GM23338 (cell line): ENCODE data around the gene TM7SF3. TPM values are rescaled to one million over a fixed set of nuclear protein-coding genes. Genes with fewer than 3 reads are reported as not detected.

Experiments used
- ATAC-seq: fragments of 200-7000 bp; cut with Tn5 transposase; 3 replicates; pipeline ENCODE4 v1.9.1; 2020
- DNase-seq: peaks from one replicate; pipeline ENCODE4 v3.0.0-alpha.2; 2015; ENCODE audit warnings: low spot score
- H2AFZ ChIP-seq: fragments of 200-600 bp; sonication (generic); 2 replicates; pipeline ENCODE4 v1.8.0; 2016; ENCODE audit warnings: antibody characterized with exemption, mild to moderate bottlenecking, moderate library complexity
- H3F3A ChIP-seq: fragments of 200-600 bp; sonication (generic); replicated peaks from 2 replicates; pipeline ENCODE4 v1.8.0; 2017; ENCODE audit warnings: antibody characterized with exemption, mixed run types, low read depth
- H3K27ac ChIP-seq: fragments of 200-600 bp; sonication (generic); 2 replicates; pipeline ENCODE4 v1.6.1; 2016; ENCODE audit warnings: low read depth
- H3K27me3 ChIP-seq: fragments of 200-600 bp; sonication (generic); 2 replicates; pipeline ENCODE4 v1.8.0; 2016; ENCODE audit warnings: mild to moderate bottlenecking, mixed run types, moderate library complexity; ENCODE audit not compliant: insufficient read depth
- H3K36me3 ChIP-seq: fragments of 200-600 bp; sonication (generic); 2 replicates; pipeline ENCODE4 v1.8.0; 2016; ENCODE audit warnings: mild to moderate bottlenecking; ENCODE audit not compliant: insufficient read depth
- H3K4me1 ChIP-seq: fragments of 200-600 bp; sonication (generic); 2 replicates; pipeline ENCODE4 v1.8.0; 2016; ENCODE audit warnings: mild to moderate bottlenecking, moderate library complexity; ENCODE audit not compliant: insufficient read depth
- H3K4me2 ChIP-seq: fragments of 200-600 bp; sonication (generic); 2 replicates; pipeline ENCODE4 v1.7.1; 2017; ENCODE audit warnings: mixed run types
- H3K4me3 ChIP-seq: fragments of 200-600 bp; sonication (generic); 2 replicates; pipeline ENCODE4 v1.6.1; 2016; ENCODE audit warnings: mixed run types
- H3K79me2 ChIP-seq: fragments of 200-600 bp; sonication (generic); replicated peaks from 2 replicates; pipeline ENCODE4 v1.8.0; 2017; ENCODE audit warnings: mild to moderate bottlenecking; ENCODE audit not compliant: insufficient read depth
- H3K9me2 ChIP-seq: fragments of 200-600 bp; sonication (generic); 2 replicates; pipeline ENCODE4 v1.8.0; 2017; ENCODE audit not compliant: insufficient read depth
- H4K20me1 ChIP-seq: fragments of 200-600 bp; sonication (generic); replicated peaks from 2 replicates; pipeline ENCODE4 v1.8.0; 2017; ENCODE audit warnings: mild to moderate bottlenecking; ENCODE audit not compliant: insufficient read depth
- H3K27ac Mint-ChIP-seq: 2 replicates; pipeline ENCODE4 v1.8.0; 2020; ENCODE audit warnings: inconsistent platforms, mild to moderate bottlenecking, moderate library complexity, mixed read lengths
- H3K27me3 Mint-ChIP-seq: 3 replicates; pipeline ENCODE4 v1.8.0; 2022; ENCODE audit warnings: low read depth, mild to moderate bottlenecking, moderate library complexity, mixed read lengths, inconsistent platforms; ENCODE audit not compliant: insufficient read depth, poor library complexity
- H3K36me3 Mint-ChIP-seq: 3 replicates; pipeline ENCODE4 v1.8.0; 2021; ENCODE audit warnings: low read depth, mild to moderate bottlenecking, inconsistent platforms, moderate library complexity, mixed read lengths
- H3K4me1 Mint-ChIP-seq: 3 replicates; pipeline ENCODE4 v1.8.0; 2020; ENCODE audit warnings: mild to moderate bottlenecking, inconsistent platforms, mixed read lengths
- H3K4me3 Mint-ChIP-seq: 3 replicates; pipeline ENCODE4 v1.8.0; 2021; ENCODE audit warnings: moderate library complexity, mild to moderate bottlenecking, inconsistent platforms, mixed read lengths
- H3K9me3 Mint-ChIP-seq: 3 replicates; pipeline ENCODE4 v1.8.0; 2020; ENCODE audit warnings: moderate library complexity, mild to moderate bottlenecking, inconsistent platforms, mixed read lengths
- CREB1 ChIP-seq: fragments of 250-450 bp; sonication (Bioruptor Pico); IDR thresholded peaks from 2 replicates; pipeline ENCODE4 v1.5.0; 2020; ENCODE audit warnings: low read depth, mild to moderate bottlenecking, moderate library complexity
- EZH2phosphoT487 ChIP-seq: fragments of 200-600 bp; sonication (generic); IDR thresholded peaks from one replicate; pipeline ENCODE4 v1.8.1; 2018; ENCODE audit warnings: antibody characterized with exemption; ENCODE audit not compliant: unreplicated experiment
- STAT1 ChIP-seq: IDR thresholded peaks from one replicate; pipeline ENCODE4 v1.6.1; 2016; ENCODE audit warnings: antibody characterized with exemption; ENCODE audit not compliant: unreplicated experiment
- ZNF331 ChIP-seq: fragments of 250-450 bp; sonication (Bioruptor Pico); IDR thresholded peaks from 2 replicates; pipeline ENCODE4 v1.5.0; 2020; ENCODE audit warnings: low read depth, mild to moderate bottlenecking, moderate library complexity
- polyA plus RNA-seq: library from polyadenylated mRNA; unstranded; fragments of >200 nt; fragmentation: Nextera tagmentation; extraction: Ambion mirVana; gene quantifications from 2 replicates; pipeline ENCODE4 v1.2.1, GENCODE V29; 2016
- total RNA-seq: library from RNA; depleted of rRNA; stranded (reverse); fragments of >200 nt; shearing (Covaris generic); gene quantifications from 2 replicates; pipeline ENCODE4 v1.2.3, GENCODE V29; 2014
- TF ChIP-seq, protein P1 (sequence below): IDR thresholded peaks from one replicate; pipeline ENCODE4 v1.6.1; 2018; ENCODE audit warnings: antibody characterized with exemption; ENCODE audit not compliant: unreplicated experiment
- TF ChIP-seq, protein P2 (sequence below): fragments of 250-450 bp; sonication (Bioruptor Pico); IDR thresholded peaks from 2 replicates; pipeline ENCODE4 v1.5.0; 2020; ENCODE audit warnings: mild to moderate bottlenecking, moderate library complexity
- TF ChIP-seq, protein P3 (sequence below): IDR thresholded peaks from 2 replicates; pipeline ENCODE4 v1.6.1; 2016; ENCODE audit warnings: antibody characterized with exemption

Gene TM7SF3
- total and polyA plus RNA-seq, 2 experiments from 2014 or later, result 30.3 to 121 TPM

DNA sequence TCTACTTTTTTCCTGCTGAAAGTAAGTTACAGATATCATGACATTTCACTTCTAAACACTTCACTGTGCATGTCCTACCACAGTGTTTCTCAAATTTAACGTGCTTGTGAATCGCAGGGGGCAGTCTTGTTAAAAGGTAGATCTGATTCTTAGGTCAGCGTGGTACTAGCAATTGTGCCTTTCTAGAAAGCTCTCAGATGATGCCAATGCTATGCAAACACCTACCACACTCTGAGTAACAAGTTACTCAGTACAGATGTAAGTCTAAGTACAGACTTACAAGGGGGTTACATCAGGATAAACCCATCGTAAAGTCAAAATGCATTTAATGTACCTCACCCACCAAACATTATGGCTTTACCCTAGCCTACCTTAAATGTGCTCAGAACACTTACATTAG is 22.4 kb downstream of the TM7SF3 start:
- Histone ChIP-seq H3F3A (no peaks in the 10 kb centered on the region), H3K4me1 (no peaks in the 10 kb centered on the region), H3K79me2 (peaks cover 7% of the 10 kb centered on the region; the same call in 1 of the 2 replicates), H3K4me2 (no peak overlapping the region), H4K20me1 (peaks cover 3% of the 10 kb centered on the region), H3K4me3 (no peak overlapping the region), H2AFZ (no peak overlapping the region), H3K36me3 (peaks cover 29% of the 10 kb centered on the region), H3K27me3 (no peaks in the 10 kb centered on the region), H3K9me2 (no peaks in the 10 kb centered on the region), H3K27ac (no peak overlapping the region)
- Mint-ChIP-seq H3K9me3 (no peaks in the 10 kb centered on the region), H3K4me1 (no peaks in the 10 kb centered on the region), H3K36me3 (peaks cover 33% of the 10 kb centered on the region), H3K27me3 (no peaks in the 10 kb centered on the region), H3K27ac (no peak overlapping the region), H3K4me3 (no peak overlapping the region)
- TF ChIP-seq STAT1 (no peak), CREB1 (CRISPR knock-in tag) (no peak), ZNF331 (CRISPR knock-in tag) (no peak), EZH2phosphoT487 (no peak)
- TF ChIP-seq, protein P1, sequence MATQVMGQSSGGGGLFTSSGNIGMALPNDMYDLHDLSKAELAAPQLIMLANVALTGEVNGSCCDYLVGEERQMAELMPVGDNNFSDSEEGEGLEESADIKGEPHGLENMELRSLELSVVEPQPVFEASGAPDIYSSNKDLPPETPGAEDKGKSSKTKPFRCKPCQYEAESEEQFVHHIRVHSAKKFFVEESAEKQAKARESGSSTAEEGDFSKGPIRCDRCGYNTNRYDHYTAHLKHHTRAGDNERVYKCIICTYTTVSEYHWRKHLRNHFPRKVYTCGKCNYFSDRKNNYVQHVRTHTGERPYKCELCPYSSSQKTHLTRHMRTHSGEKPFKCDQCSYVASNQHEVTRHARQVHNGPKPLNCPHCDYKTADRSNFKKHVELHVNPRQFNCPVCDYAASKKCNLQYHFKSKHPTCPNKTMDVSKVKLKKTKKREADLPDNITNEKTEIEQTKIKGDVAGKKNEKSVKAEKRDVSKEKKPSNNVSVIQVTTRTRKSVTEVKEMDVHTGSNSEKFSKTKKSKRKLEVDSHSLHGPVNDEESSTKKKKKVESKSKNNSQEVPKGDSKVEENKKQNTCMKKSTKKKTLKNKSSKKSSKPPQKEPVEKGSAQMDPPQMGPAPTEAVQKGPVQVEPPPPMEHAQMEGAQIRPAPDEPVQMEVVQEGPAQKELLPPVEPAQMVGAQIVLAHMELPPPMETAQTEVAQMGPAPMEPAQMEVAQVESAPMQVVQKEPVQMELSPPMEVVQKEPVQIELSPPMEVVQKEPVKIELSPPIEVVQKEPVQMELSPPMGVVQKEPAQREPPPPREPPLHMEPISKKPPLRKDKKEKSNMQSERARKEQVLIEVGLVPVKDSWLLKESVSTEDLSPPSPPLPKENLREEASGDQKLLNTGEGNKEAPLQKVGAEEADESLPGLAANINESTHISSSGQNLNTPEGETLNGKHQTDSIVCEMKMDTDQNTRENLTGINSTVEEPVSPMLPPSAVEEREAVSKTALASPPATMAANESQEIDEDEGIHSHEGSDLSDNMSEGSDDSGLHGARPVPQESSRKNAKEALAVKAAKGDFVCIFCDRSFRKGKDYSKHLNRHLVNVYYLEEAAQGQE, result no peak
- TF ChIP-seq, protein P2, sequence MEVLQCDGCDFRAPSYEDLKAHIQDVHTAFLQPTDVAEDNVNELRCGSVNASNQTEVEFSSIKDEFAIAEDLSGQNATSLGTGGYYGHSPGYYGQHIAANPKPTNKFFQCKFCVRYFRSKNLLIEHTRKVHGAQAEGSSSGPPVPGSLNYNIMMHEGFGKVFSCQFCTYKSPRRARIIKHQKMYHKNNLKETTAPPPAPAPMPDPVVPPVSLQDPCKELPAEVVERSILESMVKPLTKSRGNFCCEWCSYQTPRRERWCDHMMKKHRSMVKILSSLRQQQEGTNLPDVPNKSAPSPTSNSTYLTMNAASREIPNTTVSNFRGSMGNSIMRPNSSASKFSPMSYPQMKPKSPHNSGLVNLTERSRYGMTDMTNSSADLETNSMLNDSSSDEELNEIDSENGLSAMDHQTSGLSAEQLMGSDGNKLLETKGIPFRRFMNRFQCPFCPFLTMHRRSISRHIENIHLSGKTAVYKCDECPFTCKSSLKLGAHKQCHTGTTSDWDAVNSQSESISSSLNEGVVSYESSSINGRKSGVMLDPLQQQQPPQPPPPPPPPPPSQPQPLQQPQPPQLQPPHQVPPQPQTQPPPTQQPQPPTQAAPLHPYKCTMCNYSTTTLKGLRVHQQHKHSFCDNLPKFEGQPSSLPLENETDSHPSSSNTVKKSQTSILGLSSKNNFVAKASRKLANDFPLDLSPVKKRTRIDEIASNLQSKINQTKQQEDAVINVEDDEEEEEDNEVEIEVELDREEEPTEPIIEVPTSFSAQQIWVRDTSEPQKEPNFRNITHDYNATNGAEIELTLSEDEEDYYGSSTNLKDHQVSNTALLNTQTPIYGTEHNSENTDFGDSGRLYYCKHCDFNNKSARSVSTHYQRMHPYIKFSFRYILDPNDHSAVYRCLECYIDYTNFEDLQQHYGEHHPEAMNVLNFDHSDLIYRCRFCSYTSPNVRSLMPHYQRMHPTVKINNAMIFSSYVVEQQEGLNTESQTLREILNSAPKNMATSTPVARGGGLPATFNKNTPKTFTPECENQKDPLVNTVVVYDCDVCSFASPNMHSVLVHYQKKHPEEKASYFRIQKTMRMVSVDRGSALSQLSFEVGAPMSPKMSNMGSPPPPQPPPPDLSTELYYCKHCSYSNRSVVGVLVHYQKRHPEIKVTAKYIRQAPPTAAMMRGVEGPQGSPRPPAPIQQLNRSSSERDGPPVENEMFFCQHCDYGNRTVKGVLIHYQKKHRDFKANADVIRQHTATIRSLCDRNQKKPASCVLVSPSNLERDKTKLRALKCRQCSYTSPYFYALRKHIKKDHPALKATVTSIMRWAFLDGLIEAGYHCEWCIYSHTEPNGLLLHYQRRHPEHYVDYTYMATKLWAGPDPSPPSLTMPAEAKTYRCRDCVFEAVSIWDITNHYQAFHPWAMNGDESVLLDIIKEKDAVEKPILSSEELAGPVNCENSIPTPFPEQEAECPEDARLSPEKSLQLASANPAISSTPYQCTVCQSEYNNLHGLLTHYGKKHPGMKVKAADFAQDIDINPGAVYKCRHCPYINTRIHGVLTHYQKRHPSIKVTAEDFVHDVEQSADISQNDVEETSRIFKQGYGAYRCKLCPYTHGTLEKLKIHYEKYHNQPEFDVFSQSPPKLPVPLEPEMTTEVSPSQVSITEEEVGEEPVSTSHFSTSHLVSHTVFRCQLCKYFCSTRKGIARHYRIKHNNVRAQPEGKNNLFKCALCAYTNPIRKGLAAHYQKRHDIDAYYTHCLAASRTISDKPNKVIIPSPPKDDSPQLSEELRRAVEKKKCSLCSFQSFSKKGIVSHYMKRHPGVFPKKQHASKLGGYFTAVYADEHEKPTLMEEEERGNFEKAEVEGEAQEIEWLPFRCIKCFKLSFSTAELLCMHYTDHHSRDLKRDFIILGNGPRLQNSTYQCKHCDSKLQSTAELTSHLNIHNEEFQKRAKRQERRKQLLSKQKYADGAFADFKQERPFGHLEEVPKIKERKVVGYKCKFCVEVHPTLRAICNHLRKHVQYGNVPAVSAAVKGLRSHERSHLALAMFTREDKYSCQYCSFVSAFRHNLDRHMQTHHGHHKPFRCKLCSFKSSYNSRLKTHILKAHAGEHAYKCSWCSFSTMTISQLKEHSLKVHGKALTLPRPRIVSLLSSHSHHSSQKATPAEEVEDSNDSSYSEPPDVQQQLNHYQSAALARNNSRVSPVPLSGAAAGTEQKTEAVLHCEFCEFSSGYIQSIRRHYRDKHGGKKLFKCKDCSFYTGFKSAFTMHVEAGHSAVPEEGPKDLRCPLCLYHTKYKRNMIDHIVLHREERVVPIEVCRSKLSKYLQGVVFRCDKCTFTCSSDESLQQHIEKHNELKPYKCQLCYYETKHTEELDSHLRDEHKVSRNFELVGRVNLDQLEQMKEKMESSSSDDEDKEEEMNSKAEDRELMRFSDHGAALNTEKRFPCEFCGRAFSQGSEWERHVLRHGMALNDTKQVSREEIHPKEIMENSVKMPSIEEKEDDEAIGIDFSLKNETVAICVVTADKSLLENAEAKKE (CRISPR knock-in tag), result no peak
- TF ChIP-seq, protein P3, sequence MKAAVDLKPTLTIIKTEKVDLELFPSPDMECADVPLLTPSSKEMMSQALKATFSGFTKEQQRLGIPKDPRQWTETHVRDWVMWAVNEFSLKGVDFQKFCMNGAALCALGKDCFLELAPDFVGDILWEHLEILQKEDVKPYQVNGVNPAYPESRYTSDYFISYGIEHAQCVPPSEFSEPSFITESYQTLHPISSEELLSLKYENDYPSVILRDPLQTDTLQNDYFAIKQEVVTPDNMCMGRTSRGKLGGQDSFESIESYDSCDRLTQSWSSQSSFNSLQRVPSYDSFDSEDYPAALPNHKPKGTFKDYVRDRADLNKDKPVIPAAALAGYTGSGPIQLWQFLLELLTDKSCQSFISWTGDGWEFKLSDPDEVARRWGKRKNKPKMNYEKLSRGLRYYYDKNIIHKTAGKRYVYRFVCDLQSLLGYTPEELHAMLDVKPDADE, result no peak
- DNase-seq (no peak), ATAC-seq (no peak)
